GM12875 (cell line): ENCODE data around the gene ABCC12.

Experiments used
- H3K4me3 ChIP-seq: one replicate; pipeline ENCODE4 v1.5.1; 2011; ENCODE audit warnings: low read depth, low read length, control low read depth
- CTCF ChIP-seq: IDR thresholded peaks from 2 replicates; pipeline ENCODE4 v1.5.1; 2011; ENCODE audit warnings: low read depth, mild to moderate bottlenecking, control low read depth, inconsistent platforms, low read length, moderate library complexity, borderline replicate concordance; ENCODE audit not compliant: insufficient read depth

Gene ABCC12

GRCh38 chr16:48155926-48156789 lies at the start of gene ABCC12:
Gene ABCC12 (minus strand): TSS chr16:48155993. CDS start chr16:48146424, 9,569 bp downstream.
- TF ChIP-seq CTCF: no peak
- H3K4me3 ChIP-seq: no peak within 1 kb of the TSS

GRCh38 chr16:48204825-48205151 lies 49.0 kb upstream of the ABCC12 start:
- TF ChIP-seq CTCF: no peak
- H3K4me3 ChIP-seq: no peak overlapping the region

DNA sequence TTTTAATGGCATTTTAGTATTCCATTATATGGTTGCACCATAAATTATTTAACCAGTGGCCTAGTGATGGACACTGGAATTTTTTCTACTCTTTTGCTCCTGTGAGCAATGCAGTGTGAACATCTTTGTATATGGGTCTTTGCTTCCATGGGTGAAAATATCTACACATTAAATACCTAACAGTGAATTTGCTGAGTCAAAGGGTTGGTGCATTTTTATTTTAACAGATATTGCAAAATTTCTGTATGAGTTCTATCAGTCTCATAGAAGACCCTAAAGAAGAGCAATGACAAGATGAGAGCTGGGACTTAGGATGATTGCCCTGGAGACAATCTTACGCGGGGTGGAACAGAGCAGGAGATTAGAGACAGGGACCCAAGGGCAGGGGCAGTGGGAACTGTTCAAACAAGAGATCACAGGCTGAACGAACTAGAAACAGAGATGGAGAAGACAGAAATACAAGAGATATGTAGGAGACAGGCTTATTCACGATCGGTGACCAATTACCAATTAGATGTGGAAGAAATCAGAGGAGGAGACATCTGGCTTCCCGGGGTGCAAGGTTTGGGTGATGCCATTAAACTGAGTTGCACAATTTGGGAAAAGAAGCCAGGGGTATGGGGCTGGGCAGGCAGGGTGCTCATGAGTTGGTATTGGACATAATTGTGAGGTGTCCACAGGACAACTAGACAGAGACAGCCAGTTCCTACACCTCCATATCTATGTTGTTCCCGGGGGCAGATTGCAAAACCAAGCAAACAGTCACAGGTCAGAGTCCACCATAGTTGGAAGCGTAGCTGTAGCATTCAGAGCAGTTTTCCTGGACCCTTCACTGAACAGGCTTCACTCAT lies 48.4 kb upstream of the ABCC12 start:
- no peak for TF ChIP-seq CTCF
- H3K4me3 ChIP-seq: no peak overlapping the region

DNA sequence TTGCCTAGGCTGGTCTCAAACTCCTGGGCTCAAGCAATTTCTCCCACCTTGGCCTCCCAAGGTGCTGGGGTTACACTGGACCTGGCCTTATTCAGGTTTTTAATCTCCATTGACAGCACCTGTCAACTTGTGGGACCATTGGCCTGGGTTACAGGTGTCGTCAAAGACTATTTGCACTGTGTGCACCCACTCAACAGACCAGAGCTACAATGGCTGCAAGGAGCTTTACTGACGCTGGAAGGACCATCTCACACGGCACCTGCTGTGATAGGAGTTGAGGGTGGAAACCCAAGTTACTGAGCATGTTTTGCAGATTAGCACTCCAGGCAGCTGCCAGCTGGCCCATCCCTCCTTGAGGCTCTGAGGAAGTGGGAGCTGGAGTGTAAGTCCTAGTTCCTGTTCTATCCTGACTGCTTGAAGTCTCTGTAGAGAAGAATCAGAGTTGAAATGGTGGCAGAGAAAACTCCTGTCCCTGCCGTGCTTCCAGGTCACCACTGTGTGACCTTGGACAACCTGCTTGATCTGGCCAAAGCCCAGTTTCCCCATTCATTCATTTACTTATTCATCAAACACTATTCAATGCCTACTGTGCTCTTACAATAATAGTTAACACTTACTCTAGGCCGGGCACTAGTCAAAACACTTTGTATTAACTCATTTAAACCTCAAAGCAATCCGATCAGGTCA lies 45.9 kb upstream of the ABCC12 start:
- no peak overlapping the region for H3K4me3 ChIP-seq
- TF ChIP-seq CTCF: no peak

DNA sequence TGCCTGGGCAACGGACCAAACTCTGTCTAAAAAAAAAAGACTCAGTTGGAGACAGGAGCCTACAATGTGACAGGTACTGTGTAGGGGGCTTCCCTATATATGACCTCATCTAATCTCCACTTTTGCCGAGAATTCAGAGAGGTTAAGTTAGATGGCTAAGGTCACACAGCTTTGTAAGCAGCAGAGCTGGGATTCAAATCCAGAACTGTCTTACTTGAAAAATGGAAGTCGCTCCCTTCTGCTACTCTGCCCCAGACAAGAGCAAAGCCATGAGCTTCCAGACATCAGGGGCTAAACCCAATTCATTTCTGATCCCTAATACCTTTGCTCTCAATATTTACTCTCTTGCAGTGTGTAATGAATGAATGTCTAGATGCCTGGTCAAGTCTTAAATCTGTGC lies 41.5 kb upstream of the ABCC12 start:
- no peak for TF ChIP-seq CTCF
- H3K4me3 ChIP-seq: no peak overlapping the region

DNA sequence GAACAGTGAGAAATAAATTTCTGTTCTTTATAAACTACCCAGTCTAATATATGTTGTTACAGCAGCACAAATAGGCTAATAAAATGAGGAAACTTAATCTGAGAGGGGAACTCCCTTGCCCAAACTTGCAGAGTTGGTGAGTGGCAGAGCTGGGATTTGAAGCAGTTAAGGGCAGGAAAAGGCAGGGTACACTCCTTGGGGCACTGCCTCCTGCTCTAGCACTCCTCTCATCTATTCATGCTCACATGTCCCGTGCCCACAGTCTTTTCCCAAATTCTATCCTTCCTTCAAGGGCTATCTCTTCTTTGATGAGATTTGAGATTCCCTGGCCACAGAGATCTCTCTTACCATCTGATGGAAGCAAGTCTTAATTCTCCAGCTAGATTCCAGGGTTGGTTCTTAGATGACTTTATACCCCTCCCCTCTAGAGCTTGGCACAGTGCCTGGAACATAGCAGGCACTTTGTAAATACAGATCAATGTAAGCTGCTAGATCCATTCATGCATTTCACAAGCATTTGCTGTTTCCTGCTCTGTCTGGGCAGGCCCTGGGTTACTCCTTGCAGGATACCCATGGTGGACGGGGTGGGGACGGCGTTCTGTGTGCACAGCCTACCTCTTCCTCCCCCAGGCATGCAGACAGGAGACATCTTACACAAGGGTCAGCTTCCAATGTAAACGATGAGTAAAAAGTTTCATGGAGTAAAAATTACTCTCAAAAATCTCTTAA lies 39.2 kb upstream of the ABCC12 start:
- H3K4me3 ChIP-seq: no peak overlapping the region
- TF ChIP-seq CTCF: no peak
